GM12801 (cell line): ENCODE data around the gene CPB2.

Experiments
- TF ChIP-seq, protein P1 (sequence below): IDR thresholded peaks from one replicate; pipeline ENCODE4 v1.5.1; 2011; ENCODE audit warnings: control low read depth; ENCODE audit not compliant: insufficient read length; ENCODE audit errors: extremely low read depth

CPB2 gene

DNA sequence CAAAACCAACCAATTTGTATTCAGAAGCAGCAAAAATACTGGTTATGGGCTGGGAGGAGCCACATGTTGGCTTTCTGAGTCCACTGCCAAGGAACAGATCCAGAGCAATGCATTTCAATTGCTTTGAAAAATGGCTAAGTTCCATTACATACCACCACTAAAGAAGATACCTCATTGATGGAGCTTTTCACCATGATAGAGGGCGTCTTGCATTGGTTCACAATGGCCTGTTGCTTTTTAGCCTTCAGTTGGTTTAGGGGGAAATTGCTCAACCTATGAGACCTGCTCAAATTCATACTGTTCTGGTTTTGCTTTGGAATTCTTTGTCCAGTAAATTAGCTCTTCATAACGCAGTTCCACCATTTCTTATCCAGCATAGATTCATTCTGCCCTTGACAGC is 21.2 kb upstream of the CPB2 start:
- TF ChIP-seq, protein P1, sequence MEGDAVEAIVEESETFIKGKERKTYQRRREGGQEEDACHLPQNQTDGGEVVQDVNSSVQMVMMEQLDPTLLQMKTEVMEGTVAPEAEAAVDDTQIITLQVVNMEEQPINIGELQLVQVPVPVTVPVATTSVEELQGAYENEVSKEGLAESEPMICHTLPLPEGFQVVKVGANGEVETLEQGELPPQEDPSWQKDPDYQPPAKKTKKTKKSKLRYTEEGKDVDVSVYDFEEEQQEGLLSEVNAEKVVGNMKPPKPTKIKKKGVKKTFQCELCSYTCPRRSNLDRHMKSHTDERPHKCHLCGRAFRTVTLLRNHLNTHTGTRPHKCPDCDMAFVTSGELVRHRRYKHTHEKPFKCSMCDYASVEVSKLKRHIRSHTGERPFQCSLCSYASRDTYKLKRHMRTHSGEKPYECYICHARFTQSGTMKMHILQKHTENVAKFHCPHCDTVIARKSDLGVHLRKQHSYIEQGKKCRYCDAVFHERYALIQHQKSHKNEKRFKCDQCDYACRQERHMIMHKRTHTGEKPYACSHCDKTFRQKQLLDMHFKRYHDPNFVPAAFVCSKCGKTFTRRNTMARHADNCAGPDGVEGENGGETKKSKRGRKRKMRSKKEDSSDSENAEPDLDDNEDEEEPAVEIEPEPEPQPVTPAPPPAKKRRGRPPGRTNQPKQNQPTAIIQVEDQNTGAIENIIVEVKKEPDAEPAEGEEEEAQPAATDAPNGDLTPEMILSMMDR, result no peak

DNA sequence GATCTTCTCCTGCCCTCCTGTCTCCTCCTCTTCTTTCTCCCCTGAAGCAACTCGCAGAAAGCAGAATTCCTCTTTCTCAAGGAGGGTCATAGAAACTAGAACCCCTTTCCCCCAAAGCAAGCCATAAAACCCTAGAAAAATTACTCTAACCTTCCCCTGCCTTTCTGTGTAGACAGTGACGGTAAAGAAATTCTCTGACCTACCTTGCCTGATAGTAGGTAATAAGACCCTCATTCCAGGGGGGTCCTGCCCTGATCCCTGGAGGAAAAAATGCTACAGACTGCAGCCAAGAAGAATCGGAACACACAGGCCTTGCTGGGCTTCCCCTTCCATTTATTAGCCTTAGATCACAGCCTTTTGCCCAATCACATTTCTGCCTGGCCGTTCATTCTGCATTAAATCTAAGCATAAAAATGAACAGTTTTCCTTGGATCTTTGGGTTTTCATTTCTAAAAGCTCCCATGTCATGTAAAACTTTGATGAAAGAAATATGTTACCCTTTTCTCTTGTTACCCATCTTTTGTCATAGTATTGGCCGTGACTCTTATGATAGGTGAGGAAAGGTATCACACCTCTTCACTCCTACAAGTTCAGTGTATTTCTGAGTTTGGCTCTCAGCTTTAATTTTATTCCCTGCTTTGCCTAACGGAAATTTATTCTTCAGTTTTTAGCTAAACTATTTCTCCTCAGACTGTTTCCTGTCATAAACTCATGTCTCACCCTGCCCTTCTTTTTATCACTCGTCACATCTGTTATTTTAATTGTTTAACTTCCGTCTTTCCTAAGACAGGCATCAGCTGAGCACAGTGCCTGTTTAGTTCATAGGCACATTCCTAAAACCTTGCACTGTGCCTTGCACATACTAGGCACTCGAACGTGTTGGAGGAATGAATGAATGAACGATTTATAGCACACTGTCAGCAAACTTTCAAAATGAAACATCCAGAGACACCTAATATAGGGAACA is 20.4 kb upstream of the CPB2 start:
- TF ChIP-seq, protein P1, result no peak

DNA sequence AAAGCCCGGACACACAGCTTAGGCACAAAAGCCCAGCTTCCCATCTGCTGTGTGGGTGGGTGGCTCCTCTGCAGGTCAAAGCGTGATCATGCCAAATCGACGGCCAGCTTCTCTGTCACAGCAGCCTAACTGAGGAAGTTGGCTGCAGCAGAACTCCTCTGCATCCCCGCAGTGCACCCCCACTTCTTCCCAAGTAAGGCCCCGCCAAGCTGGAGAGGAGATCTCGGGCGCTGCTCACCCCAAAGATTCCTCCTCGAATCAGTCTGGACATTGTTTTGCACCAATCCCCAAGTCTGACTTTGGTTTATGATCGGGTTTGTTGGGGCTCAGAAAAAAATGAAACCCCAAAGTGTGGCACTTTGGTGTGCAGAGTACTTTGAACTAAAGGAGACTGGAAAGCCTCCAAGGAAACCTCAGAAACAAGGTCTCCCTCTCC is 19.7 kb upstream of the CPB2 start:
- TF ChIP-seq, protein P1, result no peak

DNA sequence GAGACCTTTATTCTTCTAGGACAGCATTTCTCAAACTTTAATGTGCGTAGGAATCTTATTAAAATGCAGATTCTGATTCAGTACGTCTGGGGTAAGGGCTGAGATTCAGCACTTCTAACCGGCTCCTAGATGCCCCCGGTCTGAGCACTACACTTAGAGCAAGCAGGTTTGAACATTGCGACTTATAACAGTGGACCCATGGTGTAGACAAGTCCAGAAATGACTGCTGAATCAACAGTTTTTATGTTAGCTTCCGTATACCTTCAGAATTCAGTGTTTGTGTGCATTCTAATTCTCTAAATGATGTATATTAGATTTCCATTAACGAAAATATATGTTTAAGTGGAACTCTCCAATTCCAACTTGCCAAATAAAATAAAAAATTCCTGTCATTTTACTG is 17.5 kb upstream of the CPB2 start:
- TF ChIP-seq, protein P1, result no peak

DNA sequence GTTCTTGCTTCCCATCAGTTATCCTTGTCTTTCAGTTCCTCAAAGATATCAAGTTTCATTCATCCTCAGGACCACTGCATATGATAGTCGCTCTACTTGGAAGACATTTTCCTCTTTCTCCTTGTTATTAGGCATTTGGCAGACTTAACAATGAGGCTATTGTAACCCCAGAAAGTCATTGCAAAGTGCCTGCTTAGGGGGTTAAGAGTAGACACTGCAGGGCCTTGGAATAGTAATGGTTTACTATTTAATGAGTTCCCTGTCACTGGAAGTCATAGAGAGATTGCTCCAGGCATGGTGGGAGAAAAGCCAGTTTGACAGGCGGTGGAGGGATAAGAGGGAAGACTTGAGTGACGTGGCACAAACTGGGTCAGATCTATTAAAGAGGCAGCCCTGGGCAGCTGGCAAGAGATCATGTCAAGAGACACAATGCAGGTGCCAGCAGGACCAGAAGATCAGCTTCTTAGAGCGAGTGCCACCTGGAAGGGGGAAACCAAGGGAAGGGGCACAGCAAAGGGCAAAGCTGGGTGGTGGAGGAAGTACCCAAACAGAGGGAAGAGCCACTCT is 16.8 kb upstream of the CPB2 start:
- TF ChIP-seq, protein P1, result no peak

DNA sequence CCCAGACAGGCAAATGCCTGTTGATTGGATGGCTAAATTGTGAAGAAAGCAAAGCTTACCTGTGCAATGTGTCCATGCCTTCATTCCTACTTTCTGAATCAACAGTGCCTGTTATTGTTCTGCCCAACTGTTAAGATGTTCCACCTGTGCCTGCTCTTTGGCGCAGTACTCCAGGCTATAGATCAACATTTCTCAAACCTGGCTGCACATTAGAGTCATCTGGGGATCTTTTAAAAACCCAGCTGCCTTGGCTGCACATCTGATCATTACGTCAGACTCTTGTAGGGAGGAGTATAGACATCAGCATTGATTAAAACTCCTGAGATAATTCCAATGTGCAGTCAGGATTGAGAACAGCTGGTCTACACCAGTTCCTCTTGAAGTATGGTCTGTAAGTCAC is 16.2 kb upstream of the CPB2 start:
- TF ChIP-seq, protein P1, result no peak

DNA sequence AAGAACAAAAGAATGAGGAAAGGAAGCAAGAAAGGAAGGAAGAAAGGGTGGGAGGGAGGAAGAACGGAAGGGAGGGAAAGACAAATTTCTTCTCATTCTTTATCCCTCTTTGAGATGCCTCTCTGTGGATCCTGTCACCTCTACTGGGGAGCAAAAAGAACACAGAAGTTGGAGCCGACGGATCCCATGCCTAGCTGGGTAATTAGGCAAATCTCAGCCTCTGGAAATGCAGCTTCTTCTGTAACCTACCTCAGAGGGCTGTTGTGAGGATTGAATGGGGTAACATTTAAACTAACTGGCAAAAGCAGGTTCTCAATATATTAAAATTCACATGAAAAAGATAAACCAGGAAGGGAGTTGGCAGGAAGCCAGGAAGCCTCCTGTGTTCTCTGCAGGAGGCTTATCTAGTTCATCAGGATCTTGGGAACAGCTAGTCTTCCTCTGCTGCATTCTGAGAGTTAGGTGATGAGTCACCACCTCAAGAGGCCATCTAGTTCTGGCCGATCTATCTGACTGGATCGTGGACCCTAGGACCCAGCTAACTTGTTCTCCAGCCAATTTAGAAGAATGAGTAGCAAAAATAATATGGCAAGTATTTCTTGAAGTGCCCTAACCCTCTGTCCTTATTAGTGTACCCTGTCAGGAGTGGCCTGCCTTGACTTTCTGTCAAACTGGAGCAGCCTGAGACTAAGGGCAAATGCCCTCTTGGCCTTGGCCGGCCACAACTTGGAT is 15.2 kb upstream of the CPB2 start:
- TF ChIP-seq, protein P1, result no peak
